ENCODE results near the gene ADAP1.
"Not testable (repeated sequence)": the region's sequence is repeated elsewhere in the genome, so short reads cannot be mapped to it uniquely, and the experiment has no call there.

Gene ADAP1

GRCh38 chr7:938546-939185, 15.8 kb downstream of the ADAP1 start:
- no peak for DNase-seq (ENCODE audit: low read depth)

GRCh38 chr7:937856-938484, 16.5 kb downstream of the ADAP1 start:
- DNase-seq (ENCODE audit: low read depth), result no peak

- no peak for DNase-seq (ENCODE audit: low read depth)
These were observed 18.0 kb downstream of the ADAP1 start for GRCh38 chr7:936386-937054.

- DNase-seq (ENCODE audit: low read depth), result no peak
These were observed 18.6 kb downstream of the ADAP1 start for GRCh38 chr7:935874-936385.

GRCh38 chr7:935164-935873, 19.2 kb downstream of the ADAP1 start:
- DNase-seq (ENCODE audit: low read depth), result no peak

- no peak for DNase-seq (ENCODE audit: low read depth)
These were observed 19.9 kb downstream of the ADAP1 start for GRCh38 chr7:934469-935163.

GRCh38 chr7:932651-932975, 21.9 kb downstream of the ADAP1 start:
- no peak for DNase-seq (ENCODE audit: low read depth)

GRCh38 chr7:931871-932650, 22.4 kb downstream of the ADAP1 start:
- no peak for DNase-seq (ENCODE audit: low read depth)

- no peak for DNase-seq (ENCODE audit: low read depth)
These were observed 23.3 kb downstream of the ADAP1 start for GRCh38 chr7:930975-931758.

- DNase-seq (ENCODE audit: low read depth), result no peak
These were observed 25.2 kb downstream of the ADAP1 start for GRCh38 chr7:929311-929711.

- no peak for DNase-seq (ENCODE audit: low read depth)
These were observed 27.3 kb downstream of the ADAP1 start for GRCh38 chr7:927031-927671.

- no peak for DNase-seq (ENCODE audit: low read depth)
These were observed 28.1 kb downstream of the ADAP1 start for GRCh38 chr7:926061-927030.

GRCh38 chr7:925601-926000, 28.9 kb downstream of the ADAP1 start:
- no peak for DNase-seq (ENCODE audit: low read depth)

- DNase-seq (ENCODE audit: low read depth), result no peak
These were observed 29.8 kb downstream of the ADAP1 start for GRCh38 chr7:924541-925231.

- DNase-seq (ENCODE audit: low read depth), result not testable (repeated sequence)
These were observed 30.4 kb downstream of the ADAP1 start for GRCh38 chr7:924042-924441.

- peak; percentile 87 for DNase-seq (ENCODE audit: low read depth)
These were observed 31.1 kb downstream of the ADAP1 start for GRCh38 chr7:923108-924041.

All from T follicular helper cell (primary cell).